ENCODE data around the gene PPP1R3D. TPM values are rescaled to one million over a fixed set of nuclear protein-coding genes. Genes with fewer than 3 reads are reported as not detected.

Gene PPP1R3D
- total RNA-seq, 1 experiment from 2014 or later = 3.1 TPM

GRCh38 chr20:59911041-59911440, 29.1 kb downstream of the PPP1R3D start:
- Histone ChIP-seq H4K8ac (replicated peaks; ENCODE audit: insufficient read length, low read depth, low read length) (no peak overlapping the region), H3K23ac (ENCODE audit: insufficient read length, low read depth, low read length) (no peak overlapping the region), H2AK5ac (ENCODE audit: insufficient read length, low read length) (no peak overlapping the region), H3K18ac (ENCODE audit: insufficient read length, low read depth, low read length) (no peak overlapping the region), H2BK15ac (ENCODE audit: low read depth, low read length) (no peak overlapping the region), H3K27me3 (ENCODE audit: insufficient read depth, low read length) (no peaks in the 10 kb centered on the region), H3K9me3 (ENCODE audit: control insufficient read depth, low read depth, low read length) (no peaks in the 10 kb centered on the region), H2BK120ac (ENCODE audit: low read depth, low read length, poor library complexity, severe bottlenecking) (no peak overlapping the region), H3T11ph (ENCODE audit: low read length) (no peak overlapping the region), H2BK5ac (ENCODE audit: insufficient read length, low read length) (no peak overlapping the region), H2BK20ac (ENCODE audit: low read depth, low read length, poor library complexity, severe bottlenecking) (no peak overlapping the region), H3K4me1 (ENCODE audit: insufficient read depth, low read length) (no peaks in the 10 kb centered on the region), H4K20me1 (ENCODE audit: control insufficient read depth, insufficient read depth, insufficient read length) (no peaks in the 10 kb centered on the region), H4K5ac (ENCODE audit: insufficient read length, low read depth, low read length) (no peak overlapping the region), H3K9ac (ENCODE audit: extremely low read depth, insufficient read length, low read length) (no peak overlapping the region), H3K4ac (ENCODE audit: low read depth, low read length) (no peak overlapping the region), H2BK12ac (ENCODE audit: insufficient read length, low read depth, low read length) (no peak overlapping the region), H3K23me2 (ENCODE audit: insufficient read length, low read depth, low read length, poor library complexity, severe bottlenecking) (no peaks in the 10 kb centered on the region), H3K79me1 (ENCODE audit: insufficient read depth, low read depth, low read length, poor library complexity, severe bottlenecking) (no peaks in the 10 kb centered on the region), H3K27ac (ENCODE audit: insufficient read length, low read depth, low read length) (no peak overlapping the region), H3K56ac (ENCODE audit: insufficient read length, low read depth, low read length) (no peak overlapping the region), H3K79me2 (ENCODE audit: insufficient read depth, low read length) (no peaks in the 10 kb centered on the region), H3K4me2 (ENCODE audit: insufficient read depth, insufficient read length, low read length) (no peak overlapping the region), H4K91ac (ENCODE audit: insufficient read length, low read depth, low read length) (no peak overlapping the region), H3K14ac (ENCODE audit: insufficient read depth, low read length) (no peak overlapping the region), H2AFZ (ENCODE audit: low read length) (no peak overlapping the region)
- no CpG with 5 or more reads among the region's 2 CpGs for WGBS (ENCODE audit: extremely low coverage, insufficient read length, low lambda C conversion rate)
- Mint-ChIP-seq H3K4me3 (no peak overlapping the region), H3K27ac (no peak overlapping the region), H3K4me1 (no peaks in the 10 kb centered on the region), H3K9me3 (peaks cover 0 to 3% of the 10 kb centered on the region in 2 experiments; a peak in 2 of 5 replicates), H3K27me3 (ENCODE audit: low read depth) (peaks cover 6% of the 10 kb centered on the region), H3K36me3 (ENCODE audit: insufficient read depth in 1 of 3, low read depth in 3 of 3) (no peaks in the 10 kb centered on the region)
- no peak for TF ChIP-seq CTCF (conservative IDR thresholded peaks at IDR 0.05)
- DNase-seq = no peak

Data from H9 (cell line).